ENCODE data around the gene RNF123.
"Not testable (repeated sequence)": the region's sequence is repeated elsewhere in the genome, so short reads cannot be mapped to it uniquely, and the experiment has no call there.

The RNF123 gene

GRCh38 chr3:49687424-49687795, 1.9 kb upstream of the RNF123 start:
- Histone ChIP-seq H3K4me1 (ENCODE audit: control insufficient read depth, insufficient read depth, low read length, poor library complexity, severe bottlenecking) (peaks cover 13% of the 10 kb centered on the region), H3K36me3 (ENCODE audit: control insufficient read depth, insufficient read depth, low read length) (peaks cover 14% of the 10 kb centered on the region)
- not testable (repeated sequence) for H3K4me3 ChIP-seq (ENCODE audit: insufficient read depth, low read depth, low read length, poor library complexity, severe bottlenecking); H3K27ac ChIP-seq (ENCODE audit: insufficient read depth, low read length, poor library complexity, severe bottlenecking); H3K27me3 ChIP-seq (replicated peaks; ENCODE audit: control insufficient read depth, insufficient read depth, low read length, poor library complexity, severe bottlenecking); H3K9me3 ChIP-seq (ENCODE audit: control insufficient read depth, low read length); DNase-seq

GRCh38 chr3:49688338-49689045, 865 bp upstream of the RNF123 start:
- not testable (repeated sequence) for H3K36me3 ChIP-seq (ENCODE audit: control insufficient read depth, insufficient read depth, low read length)
- peak overlapping the region; percentile 81 for H3K4me3 ChIP-seq (ENCODE audit: insufficient read depth, low read depth, low read length, poor library complexity, severe bottlenecking)
- H3K27ac ChIP-seq (ENCODE audit: insufficient read depth, low read length, poor library complexity, severe bottlenecking): peak overlapping the region; percentile 81

GRCh38 chr3:49689908-49690624, 709 bp downstream of the RNF123 start:
- Histone ChIP-seq H3K4me1 (ENCODE audit: control insufficient read depth, insufficient read depth, low read length, poor library complexity, severe bottlenecking) (peaks cover 13% of the 10 kb centered on the region), H3K27ac (ENCODE audit: insufficient read depth, low read length, poor library complexity, severe bottlenecking) (peak overlapping the region; percentile 81), H3K4me3 (ENCODE audit: insufficient read depth, low read depth, low read length, poor library complexity, severe bottlenecking) (peak overlapping the region; percentile 81)
- not testable (repeated sequence) for DNase-seq; H3K27me3 ChIP-seq (replicated peaks; ENCODE audit: control insufficient read depth, insufficient read depth, low read length, poor library complexity, severe bottlenecking); H3K36me3 ChIP-seq (ENCODE audit: control insufficient read depth, insufficient read depth, low read length); H3K9me3 ChIP-seq (ENCODE audit: control insufficient read depth, low read length)

More at GRCh38 chr3:49688338-49689045, 865 bp upstream of the RNF123 start:
- not testable (repeated sequence) for H3K27me3 ChIP-seq (replicated peaks; ENCODE audit: control insufficient read depth, insufficient read depth, low read length, poor library complexity, severe bottlenecking); DNase-seq; H3K9me3 ChIP-seq (ENCODE audit: control insufficient read depth, low read length)
- H3K4me1 ChIP-seq (ENCODE audit: control insufficient read depth, insufficient read depth, low read length, poor library complexity, severe bottlenecking): peaks cover 13% of the 10 kb centered on the region

GRCh38 chr3:49690856-49691255, 1.5 kb downstream of the RNF123 start:
- H3K27me3 ChIP-seq (replicated peaks; ENCODE audit: control insufficient read depth, insufficient read depth, low read length, poor library complexity, severe bottlenecking); H3K36me3 ChIP-seq (ENCODE audit: control insufficient read depth, insufficient read depth, low read length); H3K9me3 ChIP-seq (ENCODE audit: control insufficient read depth, low read length); DNase-seq; H3K27ac ChIP-seq (ENCODE audit: insufficient read depth, low read length, poor library complexity, severe bottlenecking); H3K4me3 ChIP-seq (ENCODE audit: insufficient read depth, low read depth, low read length, poor library complexity, severe bottlenecking): not testable (repeated sequence)
- peaks cover 13% of the 10 kb centered on the region for H3K4me1 ChIP-seq (ENCODE audit: control insufficient read depth, insufficient read depth, low read length, poor library complexity, severe bottlenecking)

- H3K4me1 ChIP-seq (ENCODE audit: control insufficient read depth, insufficient read depth, low read length, poor library complexity, severe bottlenecking): peaks cover 13% of the 10 kb centered on the region
- H3K9me3 ChIP-seq (ENCODE audit: control insufficient read depth, low read length); H3K27ac ChIP-seq (ENCODE audit: insufficient read depth, low read length, poor library complexity, severe bottlenecking); H3K36me3 ChIP-seq (ENCODE audit: control insufficient read depth, insufficient read depth, low read length); DNase-seq; H3K4me3 ChIP-seq (ENCODE audit: insufficient read depth, low read depth, low read length, poor library complexity, severe bottlenecking); H3K27me3 ChIP-seq (replicated peaks; ENCODE audit: control insufficient read depth, insufficient read depth, low read length, poor library complexity, severe bottlenecking): not testable (repeated sequence)
These were observed 2.1 kb downstream of the RNF123 start for GRCh38 chr3:49691481-49691880.

- H3K4me3 ChIP-seq (ENCODE audit: insufficient read depth, low read depth, low read length, poor library complexity, severe bottlenecking); H3K4me1 ChIP-seq (ENCODE audit: control insufficient read depth, insufficient read depth, low read length, poor library complexity, severe bottlenecking); H3K27me3 ChIP-seq (replicated peaks; ENCODE audit: control insufficient read depth, insufficient read depth, low read length, poor library complexity, severe bottlenecking); H3K27ac ChIP-seq (ENCODE audit: insufficient read depth, low read length, poor library complexity, severe bottlenecking); H3K9me3 ChIP-seq (ENCODE audit: control insufficient read depth, low read length); DNase-seq: not testable (repeated sequence)
- peaks cover 20% of the 10 kb centered on the region for H3K36me3 ChIP-seq (ENCODE audit: control insufficient read depth, insufficient read depth, low read length)
These were observed 5.2 kb downstream of the RNF123 start for GRCh38 chr3:49694409-49695070.

- not testable (repeated sequence) for DNase-seq; H3K27ac ChIP-seq (ENCODE audit: insufficient read depth, low read length, poor library complexity, severe bottlenecking); H3K27me3 ChIP-seq (replicated peaks; ENCODE audit: control insufficient read depth, insufficient read depth, low read length, poor library complexity, severe bottlenecking); H3K4me1 ChIP-seq (ENCODE audit: control insufficient read depth, insufficient read depth, low read length, poor library complexity, severe bottlenecking); H3K9me3 ChIP-seq (ENCODE audit: control insufficient read depth, low read length); H3K4me3 ChIP-seq (ENCODE audit: insufficient read depth, low read depth, low read length, poor library complexity, severe bottlenecking)
- H3K36me3 ChIP-seq (ENCODE audit: control insufficient read depth, insufficient read depth, low read length): peaks cover 24% of the 10 kb centered on the region
These were observed 6.1 kb downstream of the RNF123 start for GRCh38 chr3:49695350-49696015.

GRCh38 chr3:49699281-49699979, 10.1 kb downstream of the RNF123 start:
- Histone ChIP-seq H3K27ac (ENCODE audit: insufficient read depth, low read length, poor library complexity, severe bottlenecking) (no peak overlapping the region), H3K27me3 (replicated peaks; ENCODE audit: control insufficient read depth, insufficient read depth, low read length, poor library complexity, severe bottlenecking) (no peaks in the 10 kb centered on the region), H3K4me3 (ENCODE audit: insufficient read depth, low read depth, low read length, poor library complexity, severe bottlenecking) (no peak overlapping the region), H3K36me3 (ENCODE audit: control insufficient read depth, insufficient read depth, low read length) (peaks cover 34% of the 10 kb centered on the region), H3K9me3 (ENCODE audit: control insufficient read depth, low read length) (no peaks in the 10 kb centered on the region), H3K4me1 (ENCODE audit: control insufficient read depth, insufficient read depth, low read length, poor library complexity, severe bottlenecking) (no peaks in the 10 kb centered on the region)
- DNase-seq: no peak

GRCh38 chr3:49700014-49700413, 10.7 kb downstream of the RNF123 start:
- H3K4me1 ChIP-seq (ENCODE audit: control insufficient read depth, insufficient read depth, low read length, poor library complexity, severe bottlenecking): no peaks in the 10 kb centered on the region
- peaks cover 40% of the 10 kb centered on the region for H3K36me3 ChIP-seq (ENCODE audit: control insufficient read depth, insufficient read depth, low read length)
- H3K27ac ChIP-seq (ENCODE audit: insufficient read depth, low read length, poor library complexity, severe bottlenecking): no peak overlapping the region
- no peak for DNase-seq
- H3K9me3 ChIP-seq (ENCODE audit: control insufficient read depth, low read length): no peaks in the 10 kb centered on the region
- H3K4me3 ChIP-seq (ENCODE audit: insufficient read depth, low read depth, low read length, poor library complexity, severe bottlenecking): no peak overlapping the region
- no peaks in the 10 kb centered on the region for H3K27me3 ChIP-seq (replicated peaks; ENCODE audit: control insufficient read depth, insufficient read depth, low read length, poor library complexity, severe bottlenecking)
